HepG2 (cell line): Measurements from ENCODE around the gene PTPN22.

Experiments
- ATF2 ChIP-seq: sonication (generic); formaldehyde crosslinking; IDR thresholded peaks from 2 replicates; pipeline ENCODE4 v1.4.0; 2020; ENCODE audit warnings: missing genetic modification reagents
- BHLHE40 ChIP-seq: IDR thresholded peaks from 2 replicates; pipeline ENCODE4 v1.6.1; 2011; ENCODE audit warnings: low read length, improper control_type of control experiment
- ESRRA ChIP-seq: sonication (generic); formaldehyde crosslinking; IDR thresholded peaks from 2 replicates; pipeline ENCODE4 v1.5.1; 2020; ENCODE audit warnings: mild to moderate bottlenecking, low read depth, missing genetic modification reagents
- FOXP4 ChIP-seq: sonication (generic); formaldehyde crosslinking; IDR thresholded peaks from 2 replicates; pipeline ENCODE4 v1.4.0; 2020; ENCODE audit warnings: missing genetic modification reagents
- MAZ ChIP-seq, 2 experiments: sonication (generic) in 1 of 2; formaldehyde crosslinking in 1 of 2; IDR thresholded peaks; 2 replicates each; pipeline versions ENCODE4 v1.5.0 to v1.6.1; 2012 to 2020; ENCODE audit warnings: low read depth in 2 of 2, mild to moderate bottlenecking in 2 of 2, borderline replicate concordance in 1 of 2, improper control_type of control experiment in 1 of 2, low read length in 1 of 2, missing genetic modification reagents in 1 of 2, moderate library complexity in 1 of 2
- NFATC3 ChIP-seq: sonication (generic); formaldehyde crosslinking; IDR thresholded peaks from 2 replicates; pipeline ENCODE4 v1.5.1; 2020; ENCODE audit warnings: mild to moderate bottlenecking, missing genetic modification reagents
- REST ChIP-seq, 2 experiments: IDR thresholded peaks; 2 replicates each; pipeline ENCODE4 v1.6.1; 2011 to 2012; ENCODE audit warnings: low read length in 2 of 2, borderline replicate concordance in 1 of 2, low read depth in 1 of 2, mild to moderate bottlenecking in 1 of 2, moderate library complexity in 1 of 2
- SMARCE1 ChIP-seq: fragments of 450-650 bp; IDR thresholded peaks from 2 replicates; pipeline ENCODE4 v1.6.1; 2017; ENCODE audit warnings: borderline replicate concordance
- TBL1XR1 ChIP-seq: fragments of 150-350 bp; IDR thresholded peaks from 2 replicates; pipeline ENCODE4 v1.6.1; 2014; ENCODE audit warnings: borderline replicate concordance, low read length; ENCODE audit not compliant: partially characterized antibody
- TFE3 ChIP-seq: IDR thresholded peaks from 2 replicates; pipeline ENCODE4 v1.6.1; 2016
- ZNF3 ChIP-seq: IDR thresholded peaks from 2 replicates; pipeline ENCODE4 v1.7.0; 2017; ENCODE audit warnings: inconsistent platforms
- ZNF350 ChIP-seq: sonication (generic); formaldehyde crosslinking; IDR thresholded peaks from 2 replicates; pipeline ENCODE4 v1.4.0; 2020; ENCODE audit warnings: mild to moderate bottlenecking, low read depth, missing genetic modification reagents, borderline replicate concordance

- TF ChIP-seq SMARCE1 (no peak), TBL1XR1 (no peak), MAZ (IDR thresholded peaks at IDR 0.05; ENCODE audit: borderline replicate concordance, low read depth, low read length) (no peak), MAZ (CRISPR knock-in tag; IDR thresholded peaks at IDR 0.05; ENCODE audit: low read depth) (no peak), FOXP4 (CRISPR knock-in tag) (no peak), TFE3 (CRISPR knock-in tag) (no peak), ATF2 (CRISPR knock-in tag) (no peak), BHLHE40 (no peak), ESRRA (CRISPR knock-in tag) (no peak), REST (IDR thresholded peaks at IDR 0.05; ENCODE audit: borderline replicate concordance in 1 of 2, low read depth in 1 of 2, low read length in 2 of 2) (no peak), NFATC3 (CRISPR knock-in tag) (no peak), ZNF350 (CRISPR knock-in tag) (no peak), ZNF3 (CRISPR knock-in tag) (no peak)
These were observed 4.7 kb upstream of the PTPN22 start for GRCh38 chr1:113876176-113876575.
